ENCODE results near the gene FCHSD2. TPM values are rescaled to one million over a fixed set of nuclear protein-coding genes. Genes with fewer than 3 reads are reported as not detected.

Gene FCHSD2
- total and polyA plus RNA-seq, 2 of the 13 experiments (the other 11 are each of a cell fraction or from before 2014, with no cell fraction given), result 20.5 to 24.8 TPM

- TF ChIP-seq, protein P1, sequence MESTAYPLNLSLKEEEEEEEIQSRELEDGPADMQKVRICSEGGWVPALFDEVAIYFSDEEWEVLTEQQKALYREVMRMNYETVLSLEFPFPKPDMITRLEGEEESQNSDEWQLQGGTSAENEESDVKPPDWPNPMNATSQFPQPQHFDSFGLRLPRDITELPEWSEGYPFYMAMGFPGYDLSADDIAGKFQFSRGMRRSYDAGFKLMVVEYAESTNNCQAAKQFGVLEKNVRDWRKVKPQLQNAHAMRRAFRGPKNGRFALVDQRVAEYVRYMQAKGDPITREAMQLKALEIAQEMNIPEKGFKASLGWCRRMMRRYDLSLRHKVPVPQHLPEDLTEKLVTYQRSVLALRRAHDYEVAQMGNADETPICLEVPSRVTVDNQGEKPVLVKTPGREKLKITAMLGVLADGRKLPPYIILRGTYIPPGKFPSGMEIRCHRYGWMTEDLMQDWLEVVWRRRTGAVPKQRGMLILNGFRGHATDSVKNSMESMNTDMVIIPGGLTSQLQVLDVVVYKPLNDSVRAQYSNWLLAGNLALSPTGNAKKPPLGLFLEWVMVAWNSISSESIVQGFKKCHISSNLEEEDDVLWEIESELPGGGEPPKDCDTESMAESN (CRISPR knock-in tag; conservative IDR thresholded peaks at IDR 0.05), result peak; percentile 19; the same call in 1 of the 2 replicates
- TF ChIP-seq MXI1 (IDR thresholded peaks at IDR 0.05; ENCODE audit: borderline replicate concordance, low read depth, low read length) (peak; percentile 87; the same call in 2 of the 3 replicates), ZNF841 (CRISPR knock-in tag; IDR thresholded peaks at IDR 0.05; ENCODE audit: borderline replicate concordance) (no peak), SOX13 (IDR thresholded peaks at IDR 0.05) (no peak), SOX13 (CRISPR knock-in tag; conservative IDR thresholded peaks at IDR 0.05 in 1 of 2, IDR thresholded peaks at IDR 0.05 in 1 of 2) (no peak; a peak in 1 of 4 replicates), RXRA (CRISPR knock-in tag; IDR thresholded peaks at IDR 0.05) (0 out of 2 replicates have a peak, but pooled peaks have one; percentile 80), ZFP36L2 (CRISPR knock-in tag; IDR thresholded peaks at IDR 0.05) (no peak), ZNF878 (CRISPR knock-in tag; IDR thresholded peaks at IDR 0.05) (0 out of 2 replicates have a peak, but pooled peaks have one; percentile 62), ATM (IDR thresholded peaks at IDR 0.05; ENCODE audit: borderline replicate concordance) (no peak), MTF1 (CRISPR knock-in tag; IDR thresholded peaks at IDR 0.05) (no peak), ZNF580 (CRISPR knock-in tag; IDR thresholded peaks at IDR 0.05; ENCODE audit: borderline replicate concordance, low read depth) (peak; percentile 95; the same call in 1 of the 2 replicates), ZNF891 (CRISPR knock-in tag; IDR thresholded peaks at IDR 0.05) (0 out of 2 replicates have a peak, but pooled peaks have one; percentile 20), TOE1 (CRISPR knock-in tag; IDR thresholded peaks at IDR 0.05) (no peak), HNF4G (IDR thresholded peaks at IDR 0.05; ENCODE audit: borderline replicate concordance, low read depth, low read length) (no peak), HNF4G (CRISPR knock-in tag; IDR thresholded peaks at IDR 0.05; ENCODE audit: borderline replicate concordance, low read depth) (peak; percentile 63), CBX5 (CRISPR knock-in tag; IDR thresholded peaks at IDR 0.05; ENCODE audit: borderline replicate concordance) (no peak), ZBTB26 (CRISPR knock-in tag; IDR thresholded peaks at IDR 0.05; ENCODE audit: borderline replicate concordance) (no peak; the same call in 1 of the 2 replicates), ZBTB3 (CRISPR knock-in tag; IDR thresholded peaks at IDR 0.05; ENCODE audit: borderline replicate concordance, low read depth) (no peak), ZSCAN21 (CRISPR knock-in tag; IDR thresholded peaks at IDR 0.05; ENCODE audit: borderline replicate concordance) (no peak), ZNF335 (CRISPR knock-in tag; IDR thresholded peaks at IDR 0.05) (peak; percentile 67), ZNF44 (CRISPR knock-in tag; IDR thresholded peaks at IDR 0.05) (no peak; the same call in 1 of the 2 replicates), ZNF30 (CRISPR knock-in tag; IDR thresholded peaks at IDR 0.05) (no peak)
- TF ChIP-seq, protein P2, sequence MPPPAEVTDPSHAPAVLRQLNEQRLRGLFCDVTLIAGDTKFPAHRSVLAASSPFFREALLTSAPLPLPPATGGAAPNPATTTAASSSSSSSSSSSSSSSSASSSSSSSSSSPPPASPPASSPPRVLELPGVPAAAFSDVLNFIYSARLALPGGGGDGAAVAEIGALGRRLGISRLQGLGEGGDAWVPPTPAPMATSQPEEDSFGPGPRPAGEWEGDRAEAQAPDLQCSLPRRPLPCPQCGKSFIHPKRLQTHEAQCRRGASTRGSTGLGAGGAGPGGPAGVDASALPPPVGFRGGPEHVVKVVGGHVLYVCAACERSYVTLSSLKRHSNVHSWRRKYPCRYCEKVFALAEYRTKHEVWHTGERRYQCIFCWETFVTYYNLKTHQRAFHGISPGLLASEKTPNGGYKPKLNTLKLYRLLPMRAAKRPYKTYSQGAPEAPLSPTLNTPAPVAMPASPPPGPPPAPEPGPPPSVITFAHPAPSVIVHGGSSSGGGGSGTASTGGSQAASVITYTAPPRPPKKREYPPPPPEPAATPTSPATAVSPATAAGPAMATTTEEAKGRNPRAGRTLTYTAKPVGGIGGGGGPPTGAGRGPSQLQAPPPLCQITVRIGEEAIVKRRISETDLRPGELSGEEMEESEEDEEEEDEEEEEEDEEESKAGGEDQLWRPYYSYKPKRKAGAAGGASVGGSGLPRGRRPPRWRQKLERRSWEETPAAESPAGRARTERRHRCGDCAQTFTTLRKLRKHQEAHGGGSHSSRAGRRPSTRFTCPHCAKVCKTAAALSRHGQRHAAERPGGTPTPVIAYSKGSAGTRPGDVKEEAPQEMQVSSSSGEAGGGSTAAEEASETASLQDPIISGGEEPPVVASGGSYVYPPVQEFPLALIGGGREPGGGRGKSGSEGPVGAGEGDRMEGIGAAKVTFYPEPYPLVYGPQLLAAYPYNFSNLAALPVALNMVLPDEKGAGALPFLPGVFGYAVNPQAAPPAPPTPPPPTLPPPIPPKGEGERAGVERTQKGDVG (CRISPR knock-in tag; IDR thresholded peaks at IDR 0.05; ENCODE audit: borderline replicate concordance), result no peak
Measured at GRCh38 chr11:72793425-72794367, 348.4 kb downstream of the FCHSD2 start, which contains the start of gene STARD10 (continued).
